ENCODE measurements around the gene ARHGEF2.

- TF ChIP-seq POLR2A (IDR thresholded peaks at IDR 0.05) (peak in 1 of 2 donors; percentile 63), CTCF (IDR thresholded peaks at IDR 0.05) (peak in 2 of 12 donors; percentile 4 to 13)
Measured at GRCh38 chr1:155911156-155912055, 66.9 kb downstream of the ARHGEF2 start, which contains the start of gene RIT1.
